ENCODE measurements around the gene UBXN4.
"Not testable (repeated sequence)": the region's sequence is repeated elsewhere in the genome, so short reads cannot be mapped to it uniquely, and the experiment has no call there.

UBXN4 gene

DNA sequence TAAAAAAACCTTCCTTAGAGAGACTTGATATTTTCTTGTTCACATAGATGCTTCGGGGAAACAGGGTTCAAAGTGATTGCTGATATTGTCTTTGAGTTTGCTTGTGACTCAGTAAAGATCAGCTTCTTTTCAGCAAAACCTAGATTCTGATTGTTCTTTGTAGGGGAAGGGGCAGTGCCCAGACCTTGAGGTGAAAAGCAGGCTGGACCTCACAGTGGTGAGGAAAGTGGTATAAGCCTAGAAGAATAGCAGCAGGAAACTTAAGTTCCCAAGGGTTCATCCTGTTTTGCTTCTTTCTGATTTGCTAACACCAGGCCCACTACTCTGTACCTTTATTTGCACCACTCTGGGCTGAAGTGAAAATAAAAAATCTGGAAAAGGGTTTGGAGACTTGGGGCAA lies 20.9 kb downstream of the UBXN4 start:
- DNase-seq (ENCODE audit: low spot score), result no peak

DNA sequence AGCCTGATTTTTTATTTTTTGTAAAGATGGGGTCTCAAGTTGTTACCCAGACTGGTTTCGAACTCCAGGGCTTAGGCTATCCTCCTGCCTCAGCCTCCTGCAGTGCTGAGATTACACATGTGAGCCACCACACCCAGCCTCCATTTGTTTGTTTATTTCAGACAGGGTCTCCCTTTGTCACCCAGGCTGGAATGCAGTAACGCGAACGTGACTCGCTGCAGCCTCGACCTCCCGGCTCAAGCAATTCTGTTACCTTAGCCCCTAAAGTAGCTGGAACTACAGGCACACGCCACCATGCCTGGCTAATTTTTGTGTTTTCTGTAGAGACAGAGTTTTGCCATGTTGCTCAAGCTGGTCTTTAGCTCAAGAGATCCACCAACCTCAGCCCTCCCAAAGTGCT lies 27.2 kb downstream of the UBXN4 start:
- no peak for DNase-seq (ENCODE audit: low spot score)

DNA sequence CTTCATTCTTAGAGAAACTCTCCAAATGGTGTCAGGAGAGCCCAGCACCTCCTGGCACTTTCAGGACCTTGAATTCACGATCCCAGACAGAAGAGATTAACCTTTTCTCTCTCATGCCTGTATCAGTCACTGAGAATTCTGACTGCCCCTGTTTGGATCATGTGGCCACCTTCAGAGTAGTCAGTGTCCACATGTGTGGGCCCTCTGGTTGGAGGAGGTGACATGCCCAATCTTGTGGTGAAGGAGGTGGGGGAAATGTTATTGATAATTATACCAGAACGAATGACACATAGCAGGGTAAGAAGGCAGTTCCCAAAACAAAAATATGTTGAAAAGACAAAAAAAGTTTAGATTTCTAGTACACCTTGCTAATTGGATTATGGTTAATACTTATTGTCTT lies 31.7 kb downstream of the UBXN4 start:
- no peak for DNase-seq (ENCODE audit: low spot score)

DNA sequence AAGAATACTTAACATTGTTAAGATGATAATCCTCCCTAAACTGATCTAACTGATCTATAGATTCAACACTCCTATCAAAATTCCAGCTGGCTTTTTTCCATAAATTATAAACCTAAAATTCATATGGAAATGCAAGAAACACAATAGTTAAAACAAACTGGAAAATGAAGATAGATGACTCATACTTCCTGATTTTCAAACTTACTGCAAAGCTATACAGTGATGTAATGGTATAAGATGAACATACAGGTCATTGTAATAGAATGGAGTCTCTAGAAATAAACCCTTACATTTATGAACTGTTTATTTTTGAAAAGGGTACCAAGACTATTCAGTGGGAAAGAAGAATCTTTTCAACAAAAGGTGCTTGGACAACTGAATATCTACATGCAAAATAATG lies 32.3 kb downstream of the UBXN4 start:
- no peak for DNase-seq (ENCODE audit: low spot score)

DNA sequence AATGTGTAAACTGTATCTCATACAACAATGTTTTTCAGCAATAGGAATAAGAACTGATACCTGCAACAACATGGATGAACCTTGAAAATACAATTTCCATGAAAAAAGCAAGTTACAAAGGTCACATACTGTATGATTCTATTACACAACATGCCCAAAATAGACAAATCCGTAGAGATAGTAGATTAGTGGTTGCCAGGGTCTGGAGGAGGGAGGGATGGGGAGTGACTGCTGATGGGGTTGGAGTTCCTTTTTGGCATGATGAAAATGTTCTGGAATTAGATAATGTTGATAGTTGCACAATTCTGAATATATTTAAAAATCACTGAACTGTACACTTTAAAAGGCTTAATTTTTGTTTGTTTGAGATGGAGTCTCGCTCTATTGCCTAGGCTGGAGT lies 33.8 kb downstream of the UBXN4 start:
- DNase-seq (ENCODE audit: low spot score), result no peak

DNA sequence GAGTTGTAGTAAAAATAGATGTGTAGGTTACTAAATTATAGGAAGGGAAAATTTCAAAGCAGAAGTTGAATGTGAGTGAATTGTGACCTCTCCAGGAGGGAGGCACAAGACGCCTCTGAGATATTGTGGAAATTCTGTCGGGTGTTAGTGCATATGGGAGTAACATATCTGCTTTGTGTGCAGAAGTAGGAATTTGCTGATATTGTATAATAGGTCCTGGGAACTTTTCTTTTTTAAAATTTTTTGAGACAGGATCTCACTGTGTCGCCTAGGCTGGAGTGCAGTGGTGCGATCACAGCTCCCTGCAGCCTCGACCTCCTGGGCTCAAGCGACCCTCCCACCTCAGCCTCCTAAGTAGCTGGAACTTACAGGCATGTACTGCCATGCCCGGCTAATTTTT lies 34.7 kb downstream of the UBXN4 start:
- DNase-seq (ENCODE audit: low spot score), result no peak

DNA sequence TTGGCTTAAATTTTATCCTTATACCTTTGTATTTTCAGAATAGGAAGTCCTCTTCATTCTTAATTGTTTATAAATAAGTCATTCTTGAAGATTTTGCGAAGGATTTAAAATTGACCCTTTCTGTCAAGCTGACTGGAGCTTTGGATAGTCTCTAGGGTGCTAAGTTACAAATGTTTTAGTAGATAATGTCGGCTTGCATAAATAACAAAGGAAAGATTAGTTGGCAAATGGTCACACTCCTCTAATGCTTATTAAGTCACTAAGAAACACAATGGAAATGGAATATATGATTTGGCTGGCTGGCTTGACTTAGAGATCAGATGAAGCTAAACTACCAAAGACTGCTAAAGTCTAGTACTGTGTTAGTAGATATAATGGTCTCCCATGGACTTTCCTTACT lies 40.6 kb downstream of the UBXN4 start:
- no peak for DNase-seq (ENCODE audit: low spot score)

DNA sequence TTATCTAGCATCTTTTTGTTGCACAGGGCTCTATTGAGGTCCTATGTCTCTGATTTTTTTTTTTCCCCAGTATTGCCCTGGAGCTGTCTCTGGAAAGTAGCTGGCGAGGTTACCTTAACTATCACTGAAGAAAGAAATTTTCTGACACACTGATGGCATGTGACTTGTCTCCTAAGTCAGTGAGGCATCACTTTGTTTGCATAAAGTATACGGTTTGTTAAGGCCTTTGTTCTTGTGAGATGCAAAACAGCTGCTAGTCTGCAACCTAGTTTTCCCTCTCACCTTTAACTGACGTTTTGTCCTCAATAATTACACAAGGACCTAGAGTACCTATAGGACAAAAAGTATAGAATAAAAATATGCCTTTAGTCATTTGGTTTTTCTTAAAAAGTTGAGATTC lies 41.8 kb downstream of the UBXN4 start:
- no peak for DNase-seq (ENCODE audit: low spot score)

DNA sequence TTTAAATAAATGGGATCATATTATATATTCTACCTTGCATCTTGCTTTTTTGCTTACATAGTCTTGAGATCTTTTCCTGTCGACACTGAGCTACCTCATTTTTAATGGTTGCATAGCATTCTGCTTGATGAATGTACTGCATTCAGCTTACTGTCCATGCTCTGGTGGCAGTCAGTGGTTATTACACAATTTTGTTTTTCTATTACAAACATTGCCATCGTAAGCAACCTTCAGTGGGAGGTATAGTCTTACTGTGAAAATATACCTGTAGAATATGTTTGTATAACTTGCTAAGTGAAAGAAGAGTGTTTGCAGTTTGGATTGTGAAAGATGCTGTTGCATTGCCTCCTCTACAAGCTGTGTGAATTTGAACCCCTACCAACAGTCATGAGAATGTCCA lies 43.4 kb downstream of the UBXN4 start:
- no peak for DNase-seq (ENCODE audit: low spot score)

DNA sequence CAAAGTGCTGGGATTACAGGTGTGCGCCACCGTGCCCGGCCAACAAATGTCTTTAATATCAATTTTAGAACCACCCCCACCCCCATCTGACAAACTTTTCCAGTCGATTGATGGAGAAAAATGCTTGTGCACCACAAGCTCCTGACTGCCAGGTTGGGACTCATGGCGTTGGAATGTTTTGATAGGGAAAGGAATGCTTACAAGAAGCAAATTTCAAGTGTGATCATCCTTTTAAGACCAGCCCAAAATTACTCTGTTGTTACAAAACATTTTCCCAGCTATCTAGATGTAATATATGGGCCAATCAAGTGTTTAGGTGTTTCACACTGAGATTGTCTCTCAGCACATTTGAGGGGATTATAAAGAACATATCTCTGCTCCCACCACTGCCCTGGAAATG lies 45.2 kb downstream of the UBXN4 start:
- DNase-seq (ENCODE audit: low spot score), result no peak

DNA sequence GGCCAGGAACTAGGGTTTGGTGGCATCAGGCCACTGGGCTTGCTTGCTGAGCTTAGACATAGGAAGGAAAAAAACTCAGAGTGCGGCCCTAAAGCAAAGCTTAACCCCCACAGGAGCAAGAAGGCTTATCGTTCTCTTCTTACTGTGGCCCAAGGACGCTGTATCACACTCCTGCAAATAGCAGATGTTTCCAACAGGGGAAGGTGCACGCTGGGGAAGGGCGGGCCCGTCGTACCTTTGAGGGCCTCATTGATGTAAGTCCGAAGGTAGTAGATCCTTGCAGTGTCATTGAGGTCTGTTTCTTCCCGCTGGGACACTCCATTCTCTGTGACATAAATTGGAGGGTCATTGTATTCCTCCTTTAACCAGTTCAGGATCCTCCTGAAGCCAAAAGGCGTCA lies 48.8 kb downstream of the UBXN4 start:
- DNase-seq (ENCODE audit: low spot score), result no peak

DNA sequence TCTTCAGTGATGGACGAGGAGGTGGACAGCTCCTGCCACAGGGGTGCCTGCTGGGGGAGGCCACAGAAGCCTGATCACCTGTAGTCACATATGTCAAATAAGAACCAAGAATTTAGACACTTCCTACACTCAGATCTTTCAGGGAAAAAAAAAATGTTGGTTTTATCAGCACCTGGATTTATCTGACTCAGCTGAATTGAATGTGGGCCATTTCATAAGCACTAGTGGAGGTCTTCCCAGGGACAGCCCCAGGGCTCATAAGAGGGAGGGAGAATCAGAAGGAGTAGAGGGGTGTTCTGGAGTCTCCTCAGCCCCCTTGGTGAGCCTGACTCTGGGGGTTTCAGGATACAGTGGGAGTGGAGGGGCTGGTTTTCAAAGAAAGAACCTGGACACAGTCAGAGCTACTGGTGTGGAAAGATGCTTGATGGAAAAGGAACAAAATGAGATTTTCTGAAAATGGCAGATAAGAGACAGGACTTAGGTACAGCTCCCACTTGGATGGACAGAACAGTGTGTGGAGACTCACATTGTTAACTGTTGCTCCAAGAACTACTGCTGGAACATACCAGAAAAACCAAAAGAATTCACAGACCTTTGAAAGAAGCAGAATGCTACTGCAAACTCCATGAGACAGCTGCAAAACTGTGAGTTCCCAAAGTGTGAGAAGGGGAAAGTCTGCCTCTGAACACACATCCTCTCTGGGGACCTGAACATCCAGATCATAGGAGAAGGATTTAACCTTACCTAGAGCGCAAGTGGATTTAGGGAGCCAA lies 49.9 kb downstream of the UBXN4 start:
- no peak for DNase-seq (ENCODE audit: low spot score)

DNA sequence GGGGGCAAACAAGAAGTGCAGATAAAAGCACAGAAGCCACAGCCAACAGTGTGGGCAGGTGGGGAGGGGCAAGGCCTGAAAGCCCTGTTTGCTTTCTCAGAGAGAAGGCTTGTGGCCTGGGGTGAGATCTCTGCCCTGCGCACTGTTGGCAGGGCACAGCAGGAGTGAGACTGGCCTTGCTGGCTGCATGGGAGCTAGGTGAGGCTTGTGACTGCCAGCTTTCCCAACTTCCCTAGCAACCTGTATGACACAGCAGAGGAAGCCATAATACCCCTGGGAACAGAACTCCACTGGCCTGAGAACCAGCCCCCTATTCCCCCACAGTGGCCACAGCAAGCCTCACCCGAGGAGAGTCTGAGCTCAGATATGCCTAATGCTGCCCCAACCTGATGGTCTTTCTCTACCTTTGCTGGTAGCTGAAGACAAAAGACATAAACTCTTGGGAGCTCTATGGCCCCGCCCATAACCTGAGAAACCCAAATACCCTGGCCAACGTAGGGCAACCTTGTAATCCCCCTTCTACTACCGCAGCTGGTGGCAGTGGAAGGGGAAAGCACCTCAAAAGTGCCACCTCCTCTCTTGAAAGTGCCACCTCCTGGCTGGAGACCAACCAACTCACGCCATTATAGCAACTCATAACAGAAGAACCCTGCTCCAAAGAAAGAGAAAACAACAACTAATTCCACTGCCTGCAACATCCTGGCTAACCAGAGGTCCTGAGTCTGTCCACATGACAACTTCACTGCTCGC lies 50.9 kb downstream of the UBXN4 start:
- no peak for DNase-seq (ENCODE audit: low spot score)

DNA sequence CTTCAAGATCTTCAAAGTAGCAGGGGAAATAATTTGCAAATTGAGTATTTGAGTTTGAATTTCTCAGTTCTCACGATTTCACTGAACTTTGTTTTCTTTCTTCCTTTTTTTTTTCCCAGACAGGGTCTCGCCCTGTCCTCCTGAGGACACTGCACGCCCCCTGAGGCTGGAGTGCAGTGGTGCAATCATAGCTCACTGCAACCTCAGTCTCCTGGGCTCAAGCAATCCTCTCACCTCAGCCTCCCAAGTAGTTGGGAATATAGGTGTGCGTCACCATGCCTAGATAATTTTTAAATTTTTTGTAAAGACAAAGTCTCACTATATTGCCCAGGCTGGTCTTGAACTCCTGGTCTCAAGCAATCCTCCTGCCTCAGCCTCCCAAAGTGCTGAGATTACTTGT lies 54.0 kb downstream of the UBXN4 start:
- DNase-seq (ENCODE audit: low spot score), result not testable (repeated sequence)

DNA sequence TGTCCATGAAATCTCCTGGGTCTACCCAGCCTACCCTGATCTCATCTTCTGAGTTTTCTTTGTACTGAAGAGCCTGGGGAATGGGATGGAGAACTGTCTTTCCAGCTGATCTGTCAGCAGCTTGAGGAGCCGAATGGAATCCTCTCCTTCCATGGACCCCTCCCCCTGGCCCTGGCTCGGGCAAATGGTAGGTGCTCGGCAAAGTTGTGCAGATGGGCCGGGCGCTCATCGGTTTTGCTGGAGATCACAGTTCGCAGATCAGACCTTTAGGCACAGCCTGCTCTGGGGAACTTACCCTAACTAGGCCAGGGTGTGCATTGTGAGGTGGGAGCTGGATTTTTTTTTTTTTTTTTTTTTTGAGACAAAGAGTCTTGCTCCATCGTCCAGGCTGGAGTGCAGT lies 55.0 kb downstream of the UBXN4 start:
- no peak for DNase-seq (ENCODE audit: low spot score)

DNA sequence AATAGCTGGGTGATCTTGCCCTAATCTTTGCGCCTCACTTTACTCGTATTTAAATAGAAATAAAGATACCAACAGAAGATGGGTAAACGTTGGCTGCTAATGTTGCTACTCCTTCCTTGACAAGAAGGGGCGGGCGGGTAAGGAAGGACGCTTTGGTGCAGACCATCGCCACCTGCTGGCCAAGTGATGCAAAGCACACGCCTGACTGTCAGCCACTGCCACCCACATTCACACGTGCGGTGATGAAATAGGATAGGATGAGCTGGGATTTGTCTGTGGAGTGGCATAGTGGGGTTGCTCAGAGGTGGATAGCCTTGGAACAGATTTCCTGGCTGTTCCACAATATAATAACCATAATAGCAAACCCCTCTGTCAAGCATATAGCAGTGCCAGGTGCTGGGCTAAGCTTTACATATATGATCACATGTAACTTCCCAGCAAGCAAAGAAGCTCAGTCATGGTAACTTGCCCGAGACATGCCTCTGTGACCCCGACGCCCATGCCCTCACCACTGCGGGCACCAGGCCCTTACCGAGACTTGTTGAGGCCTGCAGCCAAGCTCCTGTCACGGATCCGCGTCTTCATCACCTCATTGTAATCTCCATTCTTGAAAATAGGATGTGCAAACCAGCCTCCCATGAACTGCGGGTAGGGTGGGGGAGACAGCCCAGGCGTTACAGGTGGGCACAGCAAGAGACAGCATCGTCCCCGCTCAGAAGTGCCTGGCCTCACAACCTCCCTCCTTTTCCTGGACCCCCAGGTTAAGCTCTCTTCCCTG lies 56.0 kb downstream of the UBXN4 start:
- no peak for DNase-seq (ENCODE audit: low spot score)

DNA sequence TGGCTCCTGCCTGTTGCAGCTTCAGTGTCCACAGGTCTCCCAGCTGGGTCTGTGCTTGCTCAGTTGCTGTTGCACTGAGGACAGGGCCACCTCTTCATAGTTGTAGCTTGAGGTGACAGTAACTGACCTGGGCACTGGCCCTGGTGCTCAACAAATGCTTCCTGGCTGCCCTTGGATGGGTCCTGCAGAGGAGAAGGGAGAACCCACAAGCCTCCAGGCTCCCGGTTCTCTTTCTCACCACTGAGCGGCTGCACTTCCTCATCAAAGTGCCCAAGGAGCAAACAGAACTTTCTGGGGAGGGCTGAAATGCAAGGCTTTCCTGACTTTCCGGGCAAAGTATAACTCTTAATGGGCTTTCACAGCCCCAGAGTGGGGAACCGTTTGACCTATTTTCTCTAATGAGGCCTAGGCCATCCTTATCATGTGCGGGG lies 56.6 kb downstream of the UBXN4 start:
- no peak for DNase-seq (ENCODE audit: low spot score)

DNA sequence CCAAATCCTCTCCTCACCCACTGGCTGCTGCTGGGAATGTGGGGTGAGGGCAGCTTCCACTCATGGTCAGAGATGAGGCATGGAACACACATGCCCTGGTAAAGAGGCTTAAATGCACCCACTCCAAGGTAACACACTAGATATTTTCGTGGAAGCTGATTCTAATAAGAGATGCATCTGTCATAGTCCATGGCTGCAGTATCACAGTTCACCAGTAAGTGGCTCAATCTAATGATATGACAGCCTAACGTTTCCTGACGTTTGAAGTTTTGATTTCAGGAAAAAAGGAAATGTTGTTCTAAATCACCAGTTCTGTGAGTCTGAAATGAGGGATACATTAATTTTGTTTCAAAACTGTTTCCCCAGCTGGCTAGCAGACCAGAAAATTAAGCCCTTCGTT lies 57.1 kb downstream of the UBXN4 start:
- no peak for DNase-seq (ENCODE audit: low spot score)

DNA sequence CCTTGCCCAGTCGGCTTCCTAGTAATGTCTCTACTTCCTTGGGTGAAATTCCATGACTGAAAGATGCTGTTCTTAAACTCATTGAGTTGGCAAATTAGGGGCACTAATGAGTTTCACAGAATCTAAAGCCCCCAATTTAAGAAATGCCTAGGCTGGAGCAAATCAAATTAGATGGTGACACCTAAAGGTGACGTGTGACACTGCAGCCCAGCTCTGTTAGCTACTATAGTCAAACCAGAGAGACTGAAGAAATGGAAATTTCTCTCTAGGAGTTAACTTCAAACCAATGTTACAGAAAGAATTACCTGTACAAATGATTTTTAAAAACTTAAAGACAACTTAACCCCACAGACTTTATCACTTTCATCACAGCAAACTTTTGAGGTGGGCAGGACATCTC lies 58.1 kb downstream of the UBXN4 start:
- no peak for DNase-seq (ENCODE audit: low spot score)

DNA sequence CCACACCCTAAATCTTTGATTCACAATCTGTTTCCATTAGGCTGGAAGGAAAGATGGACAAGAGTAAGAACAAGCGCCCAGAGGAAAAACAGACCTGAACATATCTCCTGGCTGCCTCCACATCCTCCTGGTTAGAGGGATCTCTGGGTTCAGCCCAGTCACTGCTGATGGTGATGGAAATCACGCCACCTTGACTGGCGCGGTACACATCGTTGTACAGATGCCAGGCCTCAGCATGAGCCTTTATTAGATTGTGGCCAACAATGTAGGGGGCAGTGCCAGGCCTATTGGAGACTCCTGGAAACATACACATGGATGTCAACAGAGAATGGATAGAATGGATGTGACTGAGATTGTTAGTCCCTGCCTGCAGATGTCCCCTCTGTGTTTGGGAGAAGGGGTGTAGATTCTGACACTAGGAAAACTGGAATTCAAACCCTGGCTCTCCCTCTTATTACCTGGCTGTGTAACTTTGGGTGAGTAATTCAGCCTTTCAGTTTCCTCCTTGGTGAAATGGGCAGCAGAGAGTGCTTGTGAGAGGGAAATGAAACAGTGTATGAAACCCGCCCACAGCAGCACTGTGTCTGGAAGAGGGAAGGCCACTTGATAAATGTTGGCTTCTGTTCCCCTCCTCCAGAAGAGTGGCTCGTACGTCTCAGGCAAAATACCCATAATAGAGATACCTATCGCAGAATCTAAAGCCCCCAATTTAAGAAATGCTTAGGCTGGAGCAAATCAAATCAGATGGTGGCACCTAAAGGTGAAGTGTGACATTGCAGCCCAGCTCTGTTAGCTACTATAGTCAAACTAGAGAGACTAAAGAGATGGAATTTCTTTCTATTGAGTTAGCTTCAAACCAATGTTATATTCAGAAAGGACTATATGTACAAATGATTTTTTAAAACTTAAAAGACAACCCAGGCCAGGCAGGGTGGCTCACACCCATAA lies 59.1 kb downstream of the UBXN4 start:
- no peak for DNase-seq (ENCODE audit: low spot score)

DNA sequence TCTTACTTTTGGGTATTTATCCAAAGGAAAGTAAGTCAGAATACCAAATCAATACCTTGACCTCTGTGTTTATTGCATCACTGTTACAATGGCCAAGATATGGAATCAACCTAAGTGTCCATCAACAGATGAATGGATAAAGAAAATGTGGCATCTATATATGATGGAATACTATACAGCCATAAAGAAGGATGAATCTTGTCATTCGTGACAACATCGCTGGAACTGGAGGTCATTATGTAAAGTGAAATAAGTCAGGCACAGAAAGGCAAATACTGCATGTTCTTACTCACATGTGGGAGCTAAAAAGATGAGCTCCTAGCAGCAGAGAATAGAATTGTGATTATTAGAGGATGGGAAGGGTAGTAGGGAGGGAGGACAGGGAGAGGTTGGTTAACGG lies 60.7 kb downstream of the UBXN4 start:
- no peak for DNase-seq (ENCODE audit: low spot score)

DNA sequence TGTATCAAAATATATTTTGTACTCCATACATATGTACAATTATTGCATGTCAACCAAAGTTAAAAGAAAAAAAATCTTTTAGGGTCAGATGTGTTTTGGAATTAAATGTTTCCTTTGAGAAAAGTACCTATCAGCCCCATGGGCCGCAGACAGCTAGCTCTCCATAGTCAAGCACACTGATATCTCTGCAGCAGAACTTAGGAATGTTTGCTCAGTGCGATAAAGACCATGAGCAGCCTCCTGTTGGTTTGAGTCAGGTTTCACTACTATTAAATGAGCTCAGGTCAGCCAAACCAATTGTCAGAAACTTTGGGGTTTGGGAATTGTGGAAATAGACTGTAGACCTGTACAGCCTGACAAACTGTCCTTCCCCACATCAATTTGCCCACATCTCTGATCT lies 61.6 kb downstream of the UBXN4 start:
- no peak for DNase-seq (ENCODE audit: low spot score)

Measured in putamen (tissue), 1 donor.